ENCODE measurements around the gene SNED1. TPM values are rescaled to one million over a fixed set of nuclear protein-coding genes. Genes with fewer than 3 reads are reported as not detected.
"Not testable (repeated sequence)": the region's sequence is repeated elsewhere in the genome, so short reads cannot be mapped to it uniquely, and the experiment has no call there.

SNED1 gene
- total and polyA plus RNA-seq, 2 donors (not counting 1 experiment from before 2014, with no cell fraction given) = 27.2 to 39.5 TPM

GRCh38 chr2:241091734-241092445 is 93.5 kb downstream of the SNED1 start:
- Histone ChIP-seq H3K9ac (ENCODE audit: insufficient read depth, low read length) (no peak overlapping the region), H3K4me2 (ENCODE audit: extremely low read depth, insufficient read depth, low read length) (no peak overlapping the region), H4K20me1 (ENCODE audit: control insufficient read depth, extremely low read depth, insufficient read depth, low read length) (no peaks in the 10 kb centered on the region), H3K9me3 (ENCODE audit: control insufficient read depth, insufficient read depth, low read depth, low read length) (no peaks in the 10 kb centered on the region), H3K27ac (ENCODE audit: insufficient read depth, low read length) (no peak overlapping the region), H3K36me3 (ENCODE audit: control insufficient read depth, insufficient read depth, low read length) (peaks cover 27% of the 10 kb centered on the region), H3K79me2 (ENCODE audit: control insufficient read depth, insufficient read depth, low read length) (no peaks in the 10 kb centered on the region), H3K4me3 (replicated peaks in 1 of 4; ENCODE audit: control extremely low read depth in 1 of 4, insufficient read depth in 1 of 4, low read depth in 3 of 4, low read length in 4 of 4) (no peak overlapping the region), H3K27me3 (ENCODE audit: control insufficient read depth, insufficient read depth, low read length) (no peaks in the 10 kb centered on the region), H2AFZ (ENCODE audit: low read length) (no peak overlapping the region), H3K4me1 (ENCODE audit: control insufficient read depth, extremely low read depth, insufficient read depth, low read length) (no peaks in the 10 kb centered on the region)
- TF ChIP-seq EZH2 (IDR thresholded peaks at IDR 0.05; ENCODE audit: low read length, missing control alignments) (no peak), CTCF (conservative IDR thresholded peaks at IDR 0.05 in 1 of 2, IDR thresholded peaks at IDR 0.05 in 1 of 2; ENCODE audit: low read depth in 1 of 2, low read length in 2 of 2) (no peak)
- DNase-seq (ENCODE audit: low read depth in 2 of 2) = no peak

- Histone ChIP-seq H3K4me2 (ENCODE audit: extremely low read depth, insufficient read depth, low read length) (no peak overlapping the region), H3K9me3 (ENCODE audit: control insufficient read depth, insufficient read depth, low read depth, low read length) (no peaks in the 10 kb centered on the region), H3K9ac (ENCODE audit: insufficient read depth, low read length) (no peak overlapping the region), H3K27ac (ENCODE audit: insufficient read depth, low read length) (no peak overlapping the region), H3K4me3 (replicated peaks in 1 of 4; ENCODE audit: control extremely low read depth in 1 of 4, insufficient read depth in 1 of 4, low read depth in 3 of 4, low read length in 4 of 4) (no peak overlapping the region), H3K4me1 (ENCODE audit: control insufficient read depth, extremely low read depth, insufficient read depth, low read length) (no peaks in the 10 kb centered on the region), H3K79me2 (ENCODE audit: control insufficient read depth, insufficient read depth, low read length) (no peaks in the 10 kb centered on the region), H2AFZ (ENCODE audit: low read length) (no peak overlapping the region), H3K36me3 (ENCODE audit: control insufficient read depth, insufficient read depth, low read length) (peaks cover 26% of the 10 kb centered on the region), H4K20me1 (ENCODE audit: control insufficient read depth, extremely low read depth, insufficient read depth, low read length) (no peaks in the 10 kb centered on the region), H3K27me3 (ENCODE audit: control insufficient read depth, insufficient read depth, low read length) (no peaks in the 10 kb centered on the region)
- DNase-seq (ENCODE audit: low read depth in 2 of 2) = no peak
- TF ChIP-seq CTCF (conservative IDR thresholded peaks at IDR 0.05 in 1 of 2, IDR thresholded peaks at IDR 0.05 in 1 of 2; ENCODE audit: low read depth in 1 of 2, low read length in 2 of 2) (no peak), EZH2 (IDR thresholded peaks at IDR 0.05; ENCODE audit: low read length, missing control alignments) (no peak)
Observed at GRCh38 chr2:241092677-241093076, 94.3 kb downstream of the SNED1 start.

GRCh38 chr2:241093133-241093781 is 94.8 kb downstream of the SNED1 start:
- H3K4me3 ChIP-seq (replicated peaks in 1 of 4; ENCODE audit: control extremely low read depth in 1 of 4, insufficient read depth in 1 of 4, low read depth in 3 of 4, low read length in 4 of 4); H3K4me2 ChIP-seq (ENCODE audit: extremely low read depth, insufficient read depth, low read length); H3K79me2 ChIP-seq (ENCODE audit: control insufficient read depth, insufficient read depth, low read length); H3K27ac ChIP-seq (ENCODE audit: insufficient read depth, low read length); H2AFZ ChIP-seq (ENCODE audit: low read length); H3K9ac ChIP-seq (ENCODE audit: insufficient read depth, low read length); DNase-seq (ENCODE audit: low read depth in 2 of 2); H3K4me1 ChIP-seq (ENCODE audit: control insufficient read depth, extremely low read depth, insufficient read depth, low read length); H3K9me3 ChIP-seq (ENCODE audit: control insufficient read depth, insufficient read depth, low read depth, low read length); H3K27me3 ChIP-seq (ENCODE audit: control insufficient read depth, insufficient read depth, low read length); H4K20me1 ChIP-seq (ENCODE audit: control insufficient read depth, extremely low read depth, insufficient read depth, low read length): not testable (repeated sequence)
- H3K36me3 ChIP-seq (ENCODE audit: control insufficient read depth, insufficient read depth, low read length) = peaks cover 22% of the 10 kb centered on the region
